WTC11 (cell line): ENCODE measurements around the gene SLC24A3. TPM values are rescaled to one million over a fixed set of nuclear protein-coding genes. Genes with fewer than 3 reads are reported as not detected.

Experiments used
- ATAC-seq: fragments of 200-7000 bp; cut with Tn5 transposase; 2 replicates; pipeline ENCODE4 v1.10.0; 2021; ENCODE audit warnings: mild to moderate bottlenecking, moderate library complexity
- CTCF ChIA-PET: fragments of 300-600 bp; sonication (Branson Sonifier 250); formaldehyde crosslinking; loops from one replicate; lab custom pipeline; 2021; ENCODE audit warnings: antibody characterized with exemption; lab: Charles Lee
- POLR2A ChIA-PET: fragments of 350-600 bp; sonication (Branson Sonifier 250); formaldehyde crosslinking; loops from one replicate; lab custom pipeline; 2021; ENCODE audit warnings: antibody characterized with exemption; lab: Charles Lee
- DNase-seq: peaks from one replicate; pipeline ENCODE4 v3.0.0; 2021; ENCODE audit warnings: low spot score
- H3K27ac Mint-ChIP-seq: 2 replicates; pipeline ENCODE4 v1.8.0; 2021; ENCODE audit warnings: mixed read lengths
- H3K27me3 Mint-ChIP-seq: 2 replicates; pipeline ENCODE4 v1.8.0; 2021; ENCODE audit warnings: low read depth, mild to moderate bottlenecking, moderate library complexity, mixed read lengths
- H3K36me3 Mint-ChIP-seq: 2 replicates; pipeline ENCODE4 v1.8.0; 2021; ENCODE audit warnings: mixed read lengths
- H3K4me1 Mint-ChIP-seq: 2 replicates; pipeline ENCODE4 v1.8.0; 2022; ENCODE audit warnings: mixed read lengths
- H3K4me3 Mint-ChIP-seq: 2 replicates; pipeline ENCODE4 v1.8.0; 2021; ENCODE audit warnings: mild to moderate bottlenecking, moderate library complexity, mixed read lengths
- H3K9me3 Mint-ChIP-seq: 2 replicates; pipeline ENCODE4 v1.8.0; 2021; ENCODE audit warnings: mixed read lengths
- ELF4 ChIP-seq: sonication (generic); formaldehyde crosslinking; IDR thresholded peaks from 2 replicates; pipeline ENCODE4 v1.8.1; 2022; ENCODE audit warnings: low read depth, mild to moderate bottlenecking, moderate library complexity, missing genetic modification reagents
- EMX1 ChIP-seq: fragments of 250-450 bp; sonication (Bioruptor Pico); IDR thresholded peaks from 2 replicates; pipeline ENCODE4 v1.8.0; 2021; ENCODE audit warnings: mild to moderate bottlenecking
- MXD4 ChIP-seq: fragments of 250-450 bp; sonication (Bioruptor Pico); IDR thresholded peaks from 2 replicates; pipeline ENCODE4 v1.8.0; 2021; ENCODE audit warnings: mild to moderate bottlenecking, moderate library complexity, borderline replicate concordance
- NFE2L1 ChIP-seq: sonication (generic); formaldehyde crosslinking; IDR thresholded peaks from 2 replicates; pipeline ENCODE4 v1.8.1; 2023; ENCODE audit warnings: missing genetic modification reagents
- RELA ChIP-seq: sonication (generic); formaldehyde crosslinking; IDR thresholded peaks from 2 replicates; pipeline ENCODE4 v1.8.1; 2022; ENCODE audit warnings: missing genetic modification reagents, mild to moderate bottlenecking, borderline replicate concordance
- SMAD3 ChIP-seq: sonication (generic); formaldehyde crosslinking; IDR thresholded peaks from 2 replicates; pipeline ENCODE4 v1.8.0; 2022; ENCODE audit warnings: missing genetic modification reagents, mild to moderate bottlenecking, borderline replicate concordance
- TEAD1 ChIP-seq: sonication (generic); formaldehyde crosslinking; IDR thresholded peaks from 2 replicates; pipeline ENCODE4 v1.8.0; 2022; ENCODE audit warnings: mild to moderate bottlenecking, missing genetic modification reagents
- ZNF138 ChIP-seq: sonication (generic); formaldehyde crosslinking; conservative IDR thresholded peaks from 2 replicates; pipeline ENCODE4 v1.8.1; 2022; ENCODE audit warnings: mild to moderate bottlenecking, moderate library complexity, missing genetic modification reagents
- ZNF317 ChIP-seq: sonication (generic); formaldehyde crosslinking; IDR thresholded peaks from 2 replicates; pipeline ENCODE4 v1.8.1; 2023; ENCODE audit warnings: low read depth, mild to moderate bottlenecking, moderate library complexity, missing genetic modification reagents, borderline replicate concordance
- ZNF671 ChIP-seq: fragments of 250-450 bp; sonication (Bioruptor Pico); IDR thresholded peaks from 2 replicates; pipeline ENCODE4 v1.8.0; 2021; ENCODE audit warnings: mild to moderate bottlenecking
- total RNA-seq: library from RNA; stranded (reverse); gene quantifications from 3 replicates; pipeline ENCODE4 v1.2.3, GENCODE V29; 2021
- TF ChIP-seq, protein P1 (sequence below): fragments of 250-450 bp; sonication (Bioruptor Pico); IDR thresholded peaks from 2 replicates; pipeline ENCODE4 v1.9.0; 2021; ENCODE audit warnings: mild to moderate bottlenecking
- TF ChIP-seq, protein P2 (sequence below): sonication (generic); formaldehyde crosslinking; IDR thresholded peaks from 2 replicates; pipeline ENCODE4 v1.8.0; 2022; ENCODE audit warnings: mild to moderate bottlenecking, missing genetic modification reagents
- TF ChIP-seq, protein P3 (sequence below): sonication (generic); formaldehyde crosslinking; IDR thresholded peaks from 2 replicates; pipeline ENCODE4 v1.8.1; 2022; ENCODE audit warnings: mild to moderate bottlenecking, moderate library complexity, missing genetic modification reagents
- TF ChIP-seq, protein P4 (sequence below): fragments of 250-450 bp; sonication (Bioruptor Pico); IDR thresholded peaks from 2 replicates; pipeline ENCODE4 v2.1.2; 2022; ENCODE audit warnings: mild to moderate bottlenecking, moderate library complexity
- TF ChIP-seq, protein P5 (sequence below): sonication (generic); formaldehyde crosslinking; IDR thresholded peaks from 2 replicates; pipeline ENCODE4 v1.8.1; 2022; ENCODE audit warnings: mild to moderate bottlenecking, missing genetic modification reagents, moderate library complexity, borderline replicate concordance
- TF ChIP-seq, protein P6 (sequence below): fragments of 250-450 bp; sonication (Bioruptor Pico); conservative IDR thresholded peaks from 2 replicates; pipeline ENCODE4 v1.9.0; 2021; ENCODE audit warnings: mild to moderate bottlenecking
- TF ChIP-seq, protein P7 (sequence below): sonication (generic); formaldehyde crosslinking; IDR thresholded peaks from 2 replicates; pipeline ENCODE4 v1.8.1; 2023; ENCODE audit warnings: mild to moderate bottlenecking, moderate library complexity, missing genetic modification reagents
- TF ChIP-seq, protein P8 (sequence below): sonication (generic); formaldehyde crosslinking; IDR thresholded peaks from 2 replicates; pipeline ENCODE4 v1.8.1; 2023; ENCODE audit warnings: mild to moderate bottlenecking, missing genetic modification reagents, moderate library complexity

SLC24A3 gene
- total RNA-seq, 1 experiment from 2014 or later = 5.7 TPM

DNA sequence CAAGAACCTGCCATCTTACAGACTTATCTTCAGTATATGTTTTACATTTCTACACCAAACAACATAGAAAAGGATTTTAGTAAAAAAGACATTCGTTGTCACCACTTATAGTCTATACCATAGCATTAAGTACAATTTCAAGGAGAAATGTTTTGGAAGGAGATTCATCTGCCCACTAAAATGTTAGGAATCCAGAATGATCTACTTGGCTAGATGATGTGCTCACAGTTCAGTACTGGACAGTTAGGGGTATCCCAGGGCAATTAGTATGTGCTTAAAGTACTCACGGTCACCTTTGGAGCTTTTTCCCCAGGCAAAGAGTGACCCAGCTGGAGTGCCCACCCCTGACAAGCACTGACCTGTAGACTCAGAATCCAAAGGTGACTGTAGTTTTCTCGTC lies 222.9 kb downstream of the SLC24A3 start:
- no peaks in the 10 kb centered on the region for H3K27me3 Mint-ChIP-seq
- H3K36me3 Mint-ChIP-seq = no peaks in the 10 kb centered on the region
- ATAC-seq (no peak), DNase-seq (no peak)
- H3K9me3 Mint-ChIP-seq = no peaks in the 10 kb centered on the region
- peaks cover 8% of the 10 kb centered on the region for H3K4me1 Mint-ChIP-seq
- H3K4me3 Mint-ChIP-seq = no peak overlapping the region
- H3K27ac Mint-ChIP-seq = no peak overlapping the region
- ChIA-PET CTCF (no interaction called here), POLR2A (no interaction called here)
- TF ChIP-seq, protein P1, sequence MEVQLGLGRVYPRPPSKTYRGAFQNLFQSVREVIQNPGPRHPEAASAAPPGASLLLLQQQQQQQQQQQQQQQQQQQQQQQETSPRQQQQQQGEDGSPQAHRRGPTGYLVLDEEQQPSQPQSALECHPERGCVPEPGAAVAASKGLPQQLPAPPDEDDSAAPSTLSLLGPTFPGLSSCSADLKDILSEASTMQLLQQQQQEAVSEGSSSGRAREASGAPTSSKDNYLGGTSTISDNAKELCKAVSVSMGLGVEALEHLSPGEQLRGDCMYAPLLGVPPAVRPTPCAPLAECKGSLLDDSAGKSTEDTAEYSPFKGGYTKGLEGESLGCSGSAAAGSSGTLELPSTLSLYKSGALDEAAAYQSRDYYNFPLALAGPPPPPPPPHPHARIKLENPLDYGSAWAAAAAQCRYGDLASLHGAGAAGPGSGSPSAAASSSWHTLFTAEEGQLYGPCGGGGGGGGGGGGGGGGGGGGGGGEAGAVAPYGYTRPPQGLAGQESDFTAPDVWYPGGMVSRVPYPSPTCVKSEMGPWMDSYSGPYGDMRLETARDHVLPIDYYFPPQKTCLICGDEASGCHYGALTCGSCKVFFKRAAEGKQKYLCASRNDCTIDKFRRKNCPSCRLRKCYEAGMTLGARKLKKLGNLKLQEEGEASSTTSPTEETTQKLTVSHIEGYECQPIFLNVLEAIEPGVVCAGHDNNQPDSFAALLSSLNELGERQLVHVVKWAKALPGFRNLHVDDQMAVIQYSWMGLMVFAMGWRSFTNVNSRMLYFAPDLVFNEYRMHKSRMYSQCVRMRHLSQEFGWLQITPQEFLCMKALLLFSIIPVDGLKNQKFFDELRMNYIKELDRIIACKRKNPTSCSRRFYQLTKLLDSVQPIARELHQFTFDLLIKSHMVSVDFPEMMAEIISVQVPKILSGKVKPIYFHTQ = no peak
- TF ChIP-seq, protein P2, sequence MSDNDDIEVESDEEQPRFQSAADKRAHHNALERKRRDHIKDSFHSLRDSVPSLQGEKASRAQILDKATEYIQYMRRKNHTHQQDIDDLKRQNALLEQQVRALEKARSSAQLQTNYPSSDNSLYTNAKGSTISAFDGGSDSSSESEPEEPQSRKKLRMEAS (CRISPR knock-in tag) = no peak
- TF ChIP-seq, protein P3, sequence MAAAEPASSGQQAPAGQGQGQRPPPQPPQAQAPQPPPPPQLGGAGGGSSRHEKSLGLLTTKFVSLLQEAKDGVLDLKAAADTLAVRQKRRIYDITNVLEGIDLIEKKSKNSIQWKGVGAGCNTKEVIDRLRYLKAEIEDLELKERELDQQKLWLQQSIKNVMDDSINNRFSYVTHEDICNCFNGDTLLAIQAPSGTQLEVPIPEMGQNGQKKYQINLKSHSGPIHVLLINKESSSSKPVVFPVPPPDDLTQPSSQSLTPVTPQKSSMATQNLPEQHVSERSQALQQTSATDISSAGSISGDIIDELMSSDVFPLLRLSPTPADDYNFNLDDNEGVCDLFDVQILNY (CRISPR knock-in tag) = no peak
- TF ChIP-seq, protein P4, sequence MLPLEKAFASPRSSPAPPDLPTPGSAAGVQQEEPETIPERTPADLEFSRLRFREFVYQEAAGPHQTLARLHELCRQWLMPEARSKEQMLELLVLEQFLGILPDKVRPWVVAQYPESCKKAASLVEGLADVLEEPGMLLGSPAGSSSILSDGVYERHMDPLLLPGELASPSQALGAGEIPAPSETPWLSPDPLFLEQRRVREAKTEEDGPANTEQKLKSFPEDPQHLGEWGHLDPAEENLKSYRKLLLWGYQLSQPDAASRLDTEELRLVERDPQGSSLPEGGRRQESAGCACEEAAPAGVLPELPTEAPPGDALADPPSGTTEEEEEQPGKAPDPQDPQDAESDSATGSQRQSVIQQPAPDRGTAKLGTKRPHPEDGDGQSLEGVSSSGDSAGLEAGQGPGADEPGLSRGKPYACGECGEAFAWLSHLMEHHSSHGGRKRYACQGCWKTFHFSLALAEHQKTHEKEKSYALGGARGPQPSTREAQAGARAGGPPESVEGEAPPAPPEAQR = no peak
- TF ChIP-seq ZNF138 (CRISPR knock-in tag) (no peak), ZNF671 (no peak), MXD4 (no peak), RELA (no peak), NFE2L1 (no peak), EMX1 (CRISPR knock-in tag) (no peak), ZNF317 (no peak), SMAD3 (CRISPR knock-in tag) (no peak), TEAD1 (CRISPR knock-in tag) (no peak), ELF4 (CRISPR knock-in tag) (no peak)
- TF ChIP-seq, protein P5, sequence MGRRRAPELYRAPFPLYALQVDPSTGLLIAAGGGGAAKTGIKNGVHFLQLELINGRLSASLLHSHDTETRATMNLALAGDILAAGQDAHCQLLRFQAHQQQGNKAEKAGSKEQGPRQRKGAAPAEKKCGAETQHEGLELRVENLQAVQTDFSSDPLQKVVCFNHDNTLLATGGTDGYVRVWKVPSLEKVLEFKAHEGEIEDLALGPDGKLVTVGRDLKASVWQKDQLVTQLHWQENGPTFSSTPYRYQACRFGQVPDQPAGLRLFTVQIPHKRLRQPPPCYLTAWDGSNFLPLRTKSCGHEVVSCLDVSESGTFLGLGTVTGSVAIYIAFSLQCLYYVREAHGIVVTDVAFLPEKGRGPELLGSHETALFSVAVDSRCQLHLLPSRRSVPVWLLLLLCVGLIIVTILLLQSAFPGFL = no peak
- TF ChIP-seq, protein P6, sequence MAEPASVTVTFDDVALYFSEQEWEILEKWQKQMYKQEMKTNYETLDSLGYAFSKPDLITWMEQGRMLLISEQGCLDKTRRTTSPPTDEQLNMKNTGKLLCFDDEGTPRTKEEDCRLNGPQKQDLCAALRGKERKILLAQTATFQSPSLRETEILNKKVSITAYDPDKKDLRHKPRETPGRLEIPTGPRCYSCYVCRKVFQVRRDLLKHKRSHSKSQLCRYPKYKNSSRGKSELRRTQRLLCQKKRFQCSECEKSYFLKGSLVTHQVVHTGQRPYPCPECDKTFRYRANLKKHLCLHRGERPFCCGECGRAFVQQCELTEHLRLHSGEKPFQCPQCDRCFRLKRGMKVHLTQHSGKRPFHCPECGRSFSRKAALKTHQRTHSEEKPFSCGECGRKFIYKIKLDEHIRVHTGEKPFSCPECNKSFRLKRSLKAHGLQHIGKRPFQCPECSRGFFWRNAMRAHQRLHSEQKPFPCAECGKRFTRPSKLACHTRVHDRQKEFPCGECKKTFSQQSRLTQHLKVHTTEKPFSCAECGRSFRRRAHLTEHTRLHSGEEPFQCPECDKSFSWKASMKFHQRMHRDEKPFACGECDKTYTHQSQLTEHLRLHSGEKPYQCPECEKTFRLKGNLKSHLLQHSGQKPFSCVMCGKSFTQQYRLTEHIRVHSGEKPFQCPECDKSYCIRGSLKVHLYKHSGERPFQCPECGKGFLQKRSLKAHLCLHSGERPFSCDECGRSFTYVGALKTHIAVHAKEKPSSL (CRISPR knock-in tag) = no peak
- TF ChIP-seq, protein P7, sequence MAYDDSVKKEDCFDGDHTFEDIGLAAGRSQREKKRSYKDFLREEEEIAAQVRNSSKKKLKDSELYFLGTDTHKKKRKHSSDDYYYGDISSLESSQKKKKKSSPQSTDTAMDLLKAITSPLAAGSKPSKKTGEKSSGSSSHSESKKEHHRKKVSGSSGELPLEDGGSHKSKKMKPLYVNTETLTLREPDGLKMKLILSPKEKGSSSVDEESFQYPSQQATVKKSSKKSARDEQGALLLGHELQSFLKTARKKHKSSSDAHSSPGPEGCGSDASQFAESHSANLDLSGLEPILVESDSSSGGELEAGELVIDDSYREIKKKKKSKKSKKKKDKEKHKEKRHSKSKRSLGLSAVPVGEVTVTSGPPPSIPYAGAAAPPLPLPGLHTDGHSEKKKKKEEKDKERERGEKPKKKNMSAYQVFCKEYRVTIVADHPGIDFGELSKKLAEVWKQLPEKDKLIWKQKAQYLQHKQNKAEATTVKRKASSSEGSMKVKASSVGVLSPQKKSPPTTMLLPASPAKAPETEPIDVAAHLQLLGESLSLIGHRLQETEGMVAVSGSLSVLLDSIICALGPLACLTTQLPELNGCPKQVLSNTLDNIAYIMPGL (CRISPR knock-in tag) = no peak
- TF ChIP-seq, protein P8, sequence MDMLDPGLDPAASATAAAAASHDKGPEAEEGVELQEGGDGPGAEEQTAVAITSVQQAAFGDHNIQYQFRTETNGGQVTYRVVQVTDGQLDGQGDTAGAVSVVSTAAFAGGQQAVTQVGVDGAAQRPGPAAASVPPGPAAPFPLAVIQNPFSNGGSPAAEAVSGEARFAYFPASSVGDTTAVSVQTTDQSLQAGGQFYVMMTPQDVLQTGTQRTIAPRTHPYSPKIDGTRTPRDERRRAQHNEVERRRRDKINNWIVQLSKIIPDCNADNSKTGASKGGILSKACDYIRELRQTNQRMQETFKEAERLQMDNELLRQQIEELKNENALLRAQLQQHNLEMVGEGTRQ (CRISPR knock-in tag) = no peak
